HepG2 (cell line): ENCODE data around the gene TMEM107. TPM values are rescaled to one million over a fixed set of nuclear protein-coding genes. Genes with fewer than 3 reads are reported as not detected.

Source experiments
- ARNT ChIP-seq: fragments of 450-650 bp; IDR thresholded peaks from 2 replicates; pipeline ENCODE4 v1.6.1; 2017
- CHD2 ChIP-seq: IDR thresholded peaks from 2 replicates; pipeline ENCODE4 v1.6.1; 2011; ENCODE audit warnings: low read depth, low read length, improper control_type of control experiment
- DR1 ChIP-seq: sonication (generic); formaldehyde crosslinking; IDR thresholded peaks from 2 replicates; pipeline ENCODE4 v1.8.0; 2021; ENCODE audit warnings: mild to moderate bottlenecking, missing genetic modification reagents, inconsistent platforms
- ETV5 ChIP-seq: IDR thresholded peaks from 2 replicates; pipeline ENCODE4 v1.6.1; 2018; ENCODE audit warnings: missing biosample characterization, missing genetic modification reagents, inconsistent platforms, borderline replicate concordance
- HCFC1 ChIP-seq: fragments of 150-350 bp; IDR thresholded peaks from 2 replicates; pipeline ENCODE4 v1.6.1; 2014; ENCODE audit warnings: low read depth, low read length
- LRRFIP1 ChIP-seq: sonication (generic); formaldehyde crosslinking; conservative IDR thresholded peaks from 2 replicates; pipeline ENCODE4 v1.4.0; 2020; ENCODE audit warnings: missing genetic modification reagents
- MXD3 ChIP-seq: IDR thresholded peaks from 2 replicates; pipeline ENCODE4 v1.6.1; 2016; ENCODE audit warnings: mild to moderate bottlenecking, missing biosample characterization, missing genetic modification reagents
- NCOA1 ChIP-seq: sonication (generic); formaldehyde crosslinking; IDR thresholded peaks from 2 replicates; pipeline ENCODE4 v1.9.0; 2021; ENCODE audit warnings: missing genetic modification reagents
- PHF5A ChIP-seq: IDR thresholded peaks from one replicate; pipeline ENCODE4 v1.6.1; 2018; ENCODE audit warnings: low read depth, missing genetic modification reagents; ENCODE audit not compliant: unreplicated experiment
- PTBP1 ChIP-seq: fragments of 200-400 bp; formaldehyde crosslinking; IDR thresholded peaks from 2 replicates; pipeline ENCODE4 v1.6.1; 2018; ENCODE audit warnings: low read length, low read depth; ENCODE audit not compliant: poor library complexity, severe bottlenecking
- REPIN1 ChIP-seq: sonication (generic); formaldehyde crosslinking; IDR thresholded peaks from 2 replicates; pipeline ENCODE4 v1.8.0; 2022; ENCODE audit warnings: missing genetic modification reagents, low read depth, mild to moderate bottlenecking, borderline replicate concordance
- STAG1 ChIP-seq: sonication (generic); formaldehyde crosslinking; IDR thresholded peaks from 2 replicates; pipeline ENCODE4 v1.4.0; 2020; ENCODE audit warnings: missing genetic modification reagents
- TBP ChIP-seq: sonication (generic); formaldehyde crosslinking; IDR thresholded peaks from 2 replicates; pipeline ENCODE4 v1.5.0; 2020; ENCODE audit warnings: missing genetic modification reagents
- THAP11 ChIP-seq: IDR thresholded peaks from 2 replicates; pipeline ENCODE4 v1.6.1; 2016; ENCODE audit warnings: missing biosample characterization, missing genetic modification reagents
- ZBTB34 ChIP-seq: sonication (generic); formaldehyde crosslinking; IDR thresholded peaks from 2 replicates; pipeline ENCODE4 v1.8.0; 2022; ENCODE audit warnings: mild to moderate bottlenecking, missing genetic modification reagents
- ZC3H13 ChIP-seq: sonication (generic); formaldehyde crosslinking; IDR thresholded peaks from 2 replicates; pipeline ENCODE4 v1.8.1; 2023; ENCODE audit warnings: mild to moderate bottlenecking, missing genetic modification reagents, moderate library complexity
- ZFY ChIP-seq: sonication (generic); formaldehyde crosslinking; IDR thresholded peaks from 2 replicates; pipeline ENCODE4 v1.4.0; 2020; ENCODE audit warnings: missing genetic modification reagents
- ZNF34 ChIP-seq: sonication (generic); formaldehyde crosslinking; IDR thresholded peaks from 2 replicates; pipeline ENCODE4 v1.4.0; 2020; ENCODE audit warnings: mild to moderate bottlenecking, missing genetic modification reagents, borderline replicate concordance
- ZNF546 ChIP-seq: sonication (generic); formaldehyde crosslinking; conservative IDR thresholded peaks from 2 replicates; pipeline ENCODE4 v1.8.1; 2023; ENCODE audit warnings: mild to moderate bottlenecking, missing genetic modification reagents
- ZNF547 ChIP-seq: sonication (generic); formaldehyde crosslinking; IDR thresholded peaks from 2 replicates; pipeline ENCODE4 v1.5.1; 2020; ENCODE audit warnings: mild to moderate bottlenecking, missing genetic modification reagents
- ZNF572 ChIP-seq: sonication (generic); formaldehyde crosslinking; IDR thresholded peaks from 2 replicates; pipeline ENCODE4 v1.5.1; 2020; ENCODE audit warnings: mild to moderate bottlenecking, missing genetic modification reagents
- ZNF83 ChIP-seq: sonication (generic); formaldehyde crosslinking; IDR thresholded peaks from 2 replicates; pipeline ENCODE4 v1.4.0; 2020; ENCODE audit warnings: missing genetic modification reagents, mild to moderate bottlenecking, borderline replicate concordance
- polyA plus RNA-seq, 8 experiments: library from polyadenylated mRNA; depleted of rRNA in 3 of 8; stranded (reverse) in 7 of 8; unstranded in 1 of 8; fragments of >200 nt; fragmentation: Illumina TruSeq in 4 of 8; extraction: Trizol in 4 of 8; gene quantifications; 2 replicates each; pipeline versions ENCODE4 v1.2.1 to v1.2.3, GENCODE V29; 2011 to 2016; ENCODE audit warnings: low read depth in 4 of 8, missing spikeins in 1 of 8, mixed read lengths in 1 of 8; ENCODE audit not compliant: insufficient read depth in 1 of 8
- total RNA-seq, 5 experiments: library from RNA; depleted of rRNA; stranded (reverse); fragments of >200 nt; fragmentation: Illumina TruSeq; extraction: Trizol; gene quantifications; 2 replicates each; pipeline ENCODE4 v1.2.3, GENCODE V29; 2016; ENCODE audit warnings: low read depth in 1 of 5

The TMEM107 gene
- total and polyA plus RNA-seq, 2 of the 13 experiments (the other 11 are each of a cell fraction or from before 2014, with no cell fraction given), result 7.2 to 15.3 TPM

GRCh38 chr17:8176197-8176940, at the start of gene TMEM107 (continued):
- TF ChIP-seq CHD2 (peak; percentile 94), PHF5A (CRISPR knock-in tag) (no peak), NCOA1 (CRISPR knock-in tag) (no peak), HCFC1 (no peak), ARNT (no peak), ZC3H13 (CRISPR knock-in tag) (no peak), ZBTB34 (CRISPR knock-in tag) (no peak), TBP (CRISPR knock-in tag) (no peak), MXD3 (CRISPR knock-in tag) (peak; percentile 27; the same call in 1 of the 2 replicates), REPIN1 (no peak; the same call in 1 of the 2 replicates), ZFY (CRISPR knock-in tag) (peak; percentile 84), THAP11 (no peak; the same call in 1 of the 2 replicates), PTBP1 (no peak), ZNF546 (CRISPR knock-in tag) (no peak), ZNF572 (0 out of 2 replicates have a peak, but pooled peaks have one; percentile 21), DR1 (CRISPR knock-in tag) (0 out of 2 replicates have a peak, but pooled peaks have one; percentile 8), STAG1 (no peak), ETV5 (CRISPR knock-in tag) (no peak), ZNF547 (CRISPR knock-in tag) (no peak; the same call in 1 of the 2 replicates), LRRFIP1 (CRISPR knock-in tag) (no peak), ZNF83 (CRISPR knock-in tag) (no peak), ZNF34 (CRISPR knock-in tag) (no peak)
